RWPE2 (cell line): ENCODE data around the gene MACROD2.

Source experiments
- ATAC-seq: fragments of 200-7000 bp; cut with Tn5 transposase; 3 replicates; pipeline ENCODE4 v1.9.1; 2021; ENCODE audit warnings: low read depth
- DNase-seq: peaks from one replicate; pipeline ENCODE4 v3.0.0-alpha.2; 2020; ENCODE audit warnings: low spot score
- H3K27ac ChIP-seq: fragments of 450-650 bp; 2 replicates; pipeline ENCODE4 v1.5.1; 2017; ENCODE audit warnings: mild to moderate bottlenecking; ENCODE audit not compliant: poor library complexity, severe bottlenecking
- H3K27me3 ChIP-seq: fragments of 250-450 bp; sonication (Bioruptor Pico); 2 replicates; pipeline ENCODE4 v1.5.1; 2021; ENCODE audit warnings: mild to moderate bottlenecking, moderate library complexity; ENCODE audit not compliant: insufficient read depth, poor library complexity, severe bottlenecking
- H3K36me3 ChIP-seq: fragments of 250-450 bp; sonication (Bioruptor Pico); 2 replicates; pipeline ENCODE4 v1.5.1; 2020; ENCODE audit warnings: low read depth, mild to moderate bottlenecking, moderate library complexity
- H3K4me1 ChIP-seq: fragments of 250-450 bp; sonication (Bioruptor Pico); 2 replicates; pipeline ENCODE4 v1.5.1; 2021; ENCODE audit warnings: mild to moderate bottlenecking, moderate library complexity; ENCODE audit not compliant: insufficient read depth, poor library complexity, severe bottlenecking
- H3K4me3 ChIP-seq: fragments of 250-450 bp; sonication (Bioruptor Pico); 2 replicates; pipeline ENCODE4 v1.5.1; 2021; ENCODE audit warnings: mild to moderate bottlenecking, moderate library complexity; ENCODE audit not compliant: severe bottlenecking
- H3K9me3 ChIP-seq: fragments of 250-450 bp; sonication (Bioruptor Pico); 2 replicates; pipeline ENCODE4 v1.5.1; 2021; ENCODE audit warnings: mild to moderate bottlenecking, moderate library complexity; ENCODE audit not compliant: severe bottlenecking
- CTCF ChIP-seq: fragments of 450-650 bp; IDR thresholded peaks from one replicate; pipeline ENCODE4 v1.5.1; 2017; ENCODE audit warnings: mild to moderate bottlenecking, moderate library complexity; ENCODE audit not compliant: poor library complexity, severe bottlenecking

MACROD2 gene

GRCh38 chr20:15155848-15156401 is 1160.6 kb downstream of the MACROD2 start:
- ATAC-seq = peak; percentile 92
- no peak overlapping the region for H3K4me3 ChIP-seq
- DNase-seq = no peak
- no peaks in the 10 kb centered on the region for H3K27me3 ChIP-seq
- no peaks in the 10 kb centered on the region for H3K36me3 ChIP-seq
- peaks cover 16% of the 10 kb centered on the region for H3K4me1 ChIP-seq
- H3K27ac ChIP-seq = peak overlapping the region; percentile 29
- no peaks in the 10 kb centered on the region for H3K9me3 ChIP-seq
- TF ChIP-seq CTCF = no peak

GRCh38 chr20:15158533-15158932 is 1163.2 kb downstream of the MACROD2 start:
- no peak overlapping the region for H3K27ac ChIP-seq
- no peaks in the 10 kb centered on the region for H3K27me3 ChIP-seq
- DNase-seq (no peak), ATAC-seq (no peak)
- no peaks in the 10 kb centered on the region; the same call in 1 of the 2 replicates for H3K36me3 ChIP-seq
- peaks cover 24% of the 10 kb centered on the region for H3K4me1 ChIP-seq
- H3K4me3 ChIP-seq = no peak overlapping the region
- H3K9me3 ChIP-seq = peaks cover 4% of the 10 kb centered on the region
- no peak for TF ChIP-seq CTCF

GRCh38 chr20:15162079-15162647 is 1166.8 kb downstream of the MACROD2 start:
- DNase-seq (no peak), ATAC-seq (no peak; the same call in 2 of the 3 replicates)
- H3K4me3 ChIP-seq = peak overlapping the region; percentile 11
- H3K4me1 ChIP-seq = peaks cover 7% of the 10 kb centered on the region
- no peak for TF ChIP-seq CTCF
- no peak overlapping the region for H3K27ac ChIP-seq
- peaks cover 5% of the 10 kb centered on the region for H3K9me3 ChIP-seq
- H3K36me3 ChIP-seq = no peaks in the 10 kb centered on the region; the same call in 1 of the 2 replicates
- H3K27me3 ChIP-seq = no peaks in the 10 kb centered on the region

GRCh38 chr20:15163632-15164031 is 1168.3 kb downstream of the MACROD2 start:
- Histone ChIP-seq H3K9me3 (peaks cover 5% of the 10 kb centered on the region), H3K27ac (no peak overlapping the region), H3K36me3 (no peaks in the 10 kb centered on the region; the same call in 1 of the 2 replicates), H3K4me3 (no peak overlapping the region), H3K27me3 (no peaks in the 10 kb centered on the region), H3K4me1 (peaks cover 7% of the 10 kb centered on the region)
- ATAC-seq = no peak
- no peak for DNase-seq
- TF ChIP-seq CTCF = no peak

GRCh38 chr20:15164726-15165125 is 1169.4 kb downstream of the MACROD2 start:
- TF ChIP-seq CTCF = no peak
- Histone ChIP-seq H3K4me3 (no peak overlapping the region), H3K27ac (no peak overlapping the region), H3K9me3 (peaks cover 5% of the 10 kb centered on the region), H3K36me3 (no peaks in the 10 kb centered on the region; the same call in 1 of the 2 replicates), H3K4me1 (peaks cover 7% of the 10 kb centered on the region), H3K27me3 (no peaks in the 10 kb centered on the region)
- no peak for DNase-seq
- no peak for ATAC-seq
